Aortic smooth muscle cell (primary cell): ENCODE data around the gene B3GALNT1. TPM values are rescaled to one million over a fixed set of nuclear protein-coding genes. Genes with fewer than 3 reads are reported as not detected.

Source experiments
- total RNA-seq: library from RNA; depleted of rRNA; stranded (reverse); fragments of >200 nt; gene quantifications from 2 replicates; pipeline ENCODE4 v1.2.3, GENCODE V29; 2014

The B3GALNT1 gene, protein sequence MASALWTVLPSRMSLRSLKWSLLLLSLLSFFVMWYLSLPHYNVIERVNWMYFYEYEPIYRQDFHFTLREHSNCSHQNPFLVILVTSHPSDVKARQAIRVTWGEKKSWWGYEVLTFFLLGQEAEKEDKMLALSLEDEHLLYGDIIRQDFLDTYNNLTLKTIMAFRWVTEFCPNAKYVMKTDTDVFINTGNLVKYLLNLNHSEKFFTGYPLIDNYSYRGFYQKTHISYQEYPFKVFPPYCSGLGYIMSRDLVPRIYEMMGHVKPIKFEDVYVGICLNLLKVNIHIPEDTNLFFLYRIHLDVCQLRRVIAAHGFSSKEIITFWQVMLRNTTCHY
- total RNA-seq: 30.3 and 30.9 TPM in 2 replicates

DNA sequence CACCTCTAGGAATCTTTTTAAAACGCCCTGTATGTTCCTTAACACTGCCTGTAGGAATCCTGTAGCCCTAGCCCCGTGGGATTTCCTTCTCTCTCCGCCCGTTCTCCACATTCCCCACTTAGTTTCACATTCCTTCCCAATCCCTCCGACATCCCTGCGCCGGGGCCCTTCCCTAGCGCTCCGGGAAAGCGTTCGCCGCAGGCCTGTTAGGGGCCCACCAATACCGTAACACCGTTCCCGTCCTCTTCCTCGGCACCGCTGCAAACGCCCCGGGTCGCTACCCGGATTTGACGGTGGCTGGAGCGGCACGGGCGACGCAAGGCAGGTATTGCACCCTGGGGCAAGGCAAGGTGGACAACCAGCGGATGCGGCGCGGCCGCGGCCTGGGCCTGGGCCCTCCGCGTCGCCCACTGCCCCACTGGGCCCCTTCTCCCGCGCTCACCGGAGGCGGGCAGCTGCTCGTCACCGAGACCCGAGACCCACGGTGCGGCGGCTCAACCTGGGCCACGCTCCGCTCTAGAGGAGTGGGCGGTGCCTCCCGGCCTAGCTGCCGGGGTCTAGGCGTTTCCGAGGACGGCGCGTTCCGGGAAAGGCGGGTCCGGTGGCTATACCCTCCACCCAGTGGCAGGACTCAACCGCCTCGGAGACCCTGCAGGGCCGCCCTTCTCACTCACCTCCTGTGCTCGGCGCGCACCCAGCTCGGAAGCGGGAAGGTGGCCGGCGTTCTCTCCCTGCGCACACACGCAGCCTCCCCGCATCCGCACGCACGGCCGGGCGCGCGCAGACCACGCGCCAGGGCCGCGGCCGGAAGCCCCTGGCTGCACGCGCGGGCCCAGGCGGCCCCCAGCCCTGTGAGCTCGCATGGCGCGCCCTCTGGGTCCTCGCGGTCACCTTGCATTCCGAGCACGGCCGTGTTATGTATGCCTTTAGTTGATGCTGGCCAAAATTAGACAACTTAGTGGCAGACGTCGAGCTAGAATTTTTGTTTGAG, at the start of gene B3GALNT1:
B3GALNT1 (minus strand) TSS at position 789 of the 991 bp plus-strand sequence. CDS start 18,595 bp downstream, outside the sequence.

Other genes starting within 250 kb of the B3GALNT1 start
- 74.1 and 93.8 TPM in 2 replicates for gene NMD3, start 116.0 kb upstream of the B3GALNT1 start, total RNA-seq